ENCODE results near the gene SDC3.

SDC3 gene

DNA sequence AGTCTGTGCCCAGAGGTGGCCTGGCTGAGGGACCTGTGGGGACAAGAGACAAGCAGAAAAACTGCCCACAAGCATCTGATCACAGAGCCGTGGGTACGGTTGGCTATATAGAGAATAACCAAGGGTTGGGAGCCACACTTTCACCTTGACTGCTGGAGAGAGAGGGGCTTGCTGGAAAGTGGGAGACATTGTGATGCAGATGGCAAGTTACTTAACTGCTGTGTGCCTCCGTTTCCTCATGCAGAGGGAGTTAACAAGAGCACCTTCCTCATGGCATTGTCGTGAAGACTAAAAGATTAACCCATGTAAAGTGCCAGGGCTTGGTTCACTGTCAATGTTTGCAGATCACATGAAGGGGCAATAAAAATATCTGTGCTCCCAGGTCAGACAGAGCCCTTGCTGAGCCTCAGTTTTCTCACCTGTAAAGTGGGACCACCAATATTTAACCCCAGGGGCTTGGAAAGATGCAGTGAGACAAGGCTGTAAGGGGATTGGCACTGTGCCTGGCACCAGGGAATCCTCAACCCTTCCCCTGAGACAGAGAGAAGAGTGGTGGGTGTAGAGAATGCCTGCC is 52.8 kb downstream of the SDC3 start:
- Histone ChIP-seq H3K79me2 (ENCODE audit: insufficient read depth, low read length) (no peaks in the 10 kb centered on the region), H2AFZ (ENCODE audit: low read depth, low read length) (no peak overlapping the region), H4K20me1 (ENCODE audit: insufficient read depth, low read length) (no peaks in the 10 kb centered on the region; the same call in 1 of the 2 replicates), H3K36me3 (ENCODE audit: insufficient read depth, low read length) (no peaks in the 10 kb centered on the region), H3K4me3 (ENCODE audit: low read depth in 1 of 2, low read length in 2 of 2) (no peak overlapping the region), H3K4me2 (ENCODE audit: insufficient read depth, low read length) (no peak overlapping the region), H3K27ac (ENCODE audit: low read length) (no peak overlapping the region), H3K9me3 (ENCODE audit: insufficient read depth, low read length, severe bottlenecking) (no peaks in the 10 kb centered on the region), H3K27me3 (ENCODE audit: insufficient read depth, low read length, poor library complexity) (peaks cover 5% of the 10 kb centered on the region), H3K4me1 (ENCODE audit: insufficient read depth, low read length) (no peaks in the 10 kb centered on the region), H3K9ac (ENCODE audit: low read depth, low read length) (no peak overlapping the region)
- ATAC-seq (ENCODE audit: insufficient read depth, low read depth) (no peak), DNase-seq (no peak)
- TF ChIP-seq, protein P1, sequence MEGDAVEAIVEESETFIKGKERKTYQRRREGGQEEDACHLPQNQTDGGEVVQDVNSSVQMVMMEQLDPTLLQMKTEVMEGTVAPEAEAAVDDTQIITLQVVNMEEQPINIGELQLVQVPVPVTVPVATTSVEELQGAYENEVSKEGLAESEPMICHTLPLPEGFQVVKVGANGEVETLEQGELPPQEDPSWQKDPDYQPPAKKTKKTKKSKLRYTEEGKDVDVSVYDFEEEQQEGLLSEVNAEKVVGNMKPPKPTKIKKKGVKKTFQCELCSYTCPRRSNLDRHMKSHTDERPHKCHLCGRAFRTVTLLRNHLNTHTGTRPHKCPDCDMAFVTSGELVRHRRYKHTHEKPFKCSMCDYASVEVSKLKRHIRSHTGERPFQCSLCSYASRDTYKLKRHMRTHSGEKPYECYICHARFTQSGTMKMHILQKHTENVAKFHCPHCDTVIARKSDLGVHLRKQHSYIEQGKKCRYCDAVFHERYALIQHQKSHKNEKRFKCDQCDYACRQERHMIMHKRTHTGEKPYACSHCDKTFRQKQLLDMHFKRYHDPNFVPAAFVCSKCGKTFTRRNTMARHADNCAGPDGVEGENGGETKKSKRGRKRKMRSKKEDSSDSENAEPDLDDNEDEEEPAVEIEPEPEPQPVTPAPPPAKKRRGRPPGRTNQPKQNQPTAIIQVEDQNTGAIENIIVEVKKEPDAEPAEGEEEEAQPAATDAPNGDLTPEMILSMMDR (IDR thresholded peaks at IDR 0.05; ENCODE audit: borderline replicate concordance, extremely low read depth, low read length, poor library complexity, severe bottlenecking) = no peak
- no peak for TF ChIP-seq EZH2 (IDR thresholded peaks at IDR 0.05; ENCODE audit: borderline replicate concordance, low read depth, low read length, severe bottlenecking)

DNA sequence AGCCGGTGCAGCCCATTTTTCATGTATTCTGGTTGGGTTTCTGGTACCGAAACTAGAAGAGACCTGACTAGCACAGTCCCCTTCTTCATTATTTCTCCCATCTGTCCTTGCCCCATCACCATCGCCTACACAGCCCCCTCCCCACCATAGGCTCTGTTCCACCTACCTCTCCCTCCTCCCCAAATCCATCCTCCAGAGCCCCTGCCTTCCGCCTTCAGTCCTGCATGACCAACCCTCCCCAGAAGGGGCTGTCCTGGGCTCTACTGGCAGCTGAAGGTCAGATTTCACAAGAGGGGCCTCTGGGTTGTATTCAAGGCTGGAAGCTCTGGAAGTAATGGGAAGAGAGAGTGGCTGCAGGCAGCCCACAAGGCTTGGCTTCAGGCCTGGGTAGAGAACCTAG is 55.2 kb downstream of the SDC3 start:
- ATAC-seq (ENCODE audit: insufficient read depth, low read depth) (no peak), DNase-seq (no peak)
- TF ChIP-seq, protein P1 (IDR thresholded peaks at IDR 0.05; ENCODE audit: borderline replicate concordance, extremely low read depth, low read length, poor library complexity, severe bottlenecking) = no peak
- TF ChIP-seq EZH2 (IDR thresholded peaks at IDR 0.05; ENCODE audit: borderline replicate concordance, low read depth, low read length, severe bottlenecking) = no peak
- H3K79me2 ChIP-seq (ENCODE audit: insufficient read depth, low read length) = no peaks in the 10 kb centered on the region
- H3K36me3 ChIP-seq (ENCODE audit: insufficient read depth, low read length) = no peaks in the 10 kb centered on the region
- no peak overlapping the region for H2AFZ ChIP-seq (ENCODE audit: low read depth, low read length)
- no peaks in the 10 kb centered on the region; the same call in 1 of the 2 replicates for H4K20me1 ChIP-seq (ENCODE audit: insufficient read depth, low read length)
- no peak overlapping the region for H3K4me3 ChIP-seq (ENCODE audit: low read depth in 1 of 2, low read length in 2 of 2)
- no peaks in the 10 kb centered on the region for H3K4me1 ChIP-seq (ENCODE audit: insufficient read depth, low read length)
- no peaks in the 10 kb centered on the region for H3K27me3 ChIP-seq (ENCODE audit: insufficient read depth, low read length, poor library complexity)
- H3K4me2 ChIP-seq (ENCODE audit: insufficient read depth, low read length) = no peak overlapping the region
- no peaks in the 10 kb centered on the region for H3K9me3 ChIP-seq (ENCODE audit: insufficient read depth, low read length, severe bottlenecking)
- no peak overlapping the region for H3K27ac ChIP-seq (ENCODE audit: low read length)
- H3K9ac ChIP-seq (ENCODE audit: low read depth, low read length) = no peak overlapping the region

DNA sequence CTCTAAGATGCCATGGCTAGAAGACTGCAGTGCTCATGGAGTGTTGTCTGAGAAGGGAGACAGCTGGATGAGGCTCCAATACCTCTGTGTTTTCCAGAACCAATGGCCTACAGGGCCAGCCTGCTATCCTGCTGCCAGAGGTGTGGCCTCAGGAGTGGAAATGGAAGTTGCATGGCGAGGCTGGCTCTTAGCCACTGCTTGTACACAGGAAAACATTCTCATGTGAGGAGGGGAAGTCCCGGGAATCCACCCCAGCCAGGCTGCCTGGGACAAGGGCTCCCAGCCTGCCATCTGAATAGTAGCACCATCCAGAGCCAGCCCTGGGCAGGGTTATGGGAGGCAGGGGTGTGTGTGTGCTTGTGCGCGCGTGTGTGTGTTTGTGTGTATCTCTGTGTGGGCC is 56.5 kb downstream of the SDC3 start:
- H2AFZ ChIP-seq (ENCODE audit: low read depth, low read length) = no peak overlapping the region
- TF ChIP-seq EZH2 (IDR thresholded peaks at IDR 0.05; ENCODE audit: borderline replicate concordance, low read depth, low read length, severe bottlenecking) = no peak
- no peaks in the 10 kb centered on the region for H4K20me1 ChIP-seq (ENCODE audit: insufficient read depth, low read length)
- H3K4me3 ChIP-seq (ENCODE audit: low read depth in 1 of 2, low read length in 2 of 2) = no peak overlapping the region
- no peaks in the 10 kb centered on the region for H3K4me1 ChIP-seq (ENCODE audit: insufficient read depth, low read length)
- ATAC-seq (ENCODE audit: insufficient read depth, low read depth) (no peak), DNase-seq (no peak)
- H3K36me3 ChIP-seq (ENCODE audit: insufficient read depth, low read length) = no peaks in the 10 kb centered on the region
- H3K9me3 ChIP-seq (ENCODE audit: insufficient read depth, low read length, severe bottlenecking) = no peaks in the 10 kb centered on the region
- no peak overlapping the region for H3K27ac ChIP-seq (ENCODE audit: low read length)
- H3K9ac ChIP-seq (ENCODE audit: low read depth, low read length) = no peak overlapping the region
- no peaks in the 10 kb centered on the region for H3K79me2 ChIP-seq (ENCODE audit: insufficient read depth, low read length)
- H3K27me3 ChIP-seq (ENCODE audit: insufficient read depth, low read length, poor library complexity) = peaks cover 8% of the 10 kb centered on the region
- no peak overlapping the region for H3K4me2 ChIP-seq (ENCODE audit: insufficient read depth, low read length)

GRCh38 chr1:30851286-30851685 is 57.3 kb downstream of the SDC3 start:
- ATAC-seq (ENCODE audit: insufficient read depth, low read depth) = no peak
- Histone ChIP-seq H4K20me1 (ENCODE audit: insufficient read depth, low read length) (no peaks in the 10 kb centered on the region), H3K4me3 (ENCODE audit: low read depth in 1 of 2, low read length in 2 of 2) (no peak overlapping the region), H3K4me1 (ENCODE audit: insufficient read depth, low read length) (no peaks in the 10 kb centered on the region), H3K9me3 (ENCODE audit: insufficient read depth, low read length, severe bottlenecking) (no peaks in the 10 kb centered on the region), H3K36me3 (ENCODE audit: insufficient read depth, low read length) (no peaks in the 10 kb centered on the region), H3K9ac (ENCODE audit: low read depth, low read length) (no peak overlapping the region), H3K27ac (ENCODE audit: low read length) (no peak overlapping the region), H3K4me2 (ENCODE audit: insufficient read depth, low read length) (no peak overlapping the region), H3K79me2 (ENCODE audit: insufficient read depth, low read length) (no peaks in the 10 kb centered on the region), H2AFZ (ENCODE audit: low read depth, low read length) (no peak overlapping the region), H3K27me3 (ENCODE audit: insufficient read depth, low read length, poor library complexity) (peaks cover 12% of the 10 kb centered on the region)
- no peak for DNase-seq
- TF ChIP-seq, protein P1 (IDR thresholded peaks at IDR 0.05; ENCODE audit: borderline replicate concordance, extremely low read depth, low read length, poor library complexity, severe bottlenecking) = no peak
- no peak for TF ChIP-seq EZH2 (IDR thresholded peaks at IDR 0.05; ENCODE audit: borderline replicate concordance, low read depth, low read length, severe bottlenecking)
